Uterine smooth muscle cell (primary cell): Measurements from ENCODE around the gene TRIM74. TPM values are rescaled to one million over a fixed set of nuclear protein-coding genes. Genes with fewer than 3 reads are reported as not detected.

Source experiments
- total RNA-seq: library from RNA; depleted of rRNA; stranded (reverse); fragments of >200 nt; gene quantifications from 2 replicates; pipeline ENCODE4 v1.2.3, GENCODE V29; 2014

The TRIM74 gene
- total RNA-seq: not detected in 2 replicates

DNA sequence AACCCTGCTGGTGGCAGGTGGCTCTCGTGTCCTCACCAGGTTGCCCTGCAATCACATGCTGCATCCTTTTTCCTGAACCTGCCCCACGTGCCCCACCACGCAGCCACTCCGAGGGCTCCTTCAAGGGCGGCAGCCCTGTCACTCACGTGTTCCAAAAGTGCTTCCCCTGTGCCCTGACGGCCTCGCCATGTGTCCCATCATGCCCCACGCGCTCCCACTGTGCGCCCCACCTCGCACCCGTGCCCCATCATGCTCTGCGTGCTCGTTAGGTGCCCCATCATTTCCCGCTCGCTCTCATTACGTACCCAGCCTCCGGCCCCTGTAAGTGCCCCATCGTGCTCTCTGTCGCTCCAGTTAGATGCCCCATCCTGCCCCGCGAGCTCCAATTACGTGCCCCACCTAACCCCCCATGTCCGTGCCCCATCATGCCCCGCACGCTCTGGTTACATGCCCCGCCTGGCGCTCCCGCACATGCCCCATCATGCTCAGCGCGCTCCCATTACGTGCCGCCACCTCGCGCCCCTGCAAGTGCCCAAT lies at the start of gene TRIM74:
TRIM74 (minus strand) TSS at position 487 of the 537 bp plus-strand sequence. CDS start 3,309 bp downstream, outside the sequence.

DNA sequence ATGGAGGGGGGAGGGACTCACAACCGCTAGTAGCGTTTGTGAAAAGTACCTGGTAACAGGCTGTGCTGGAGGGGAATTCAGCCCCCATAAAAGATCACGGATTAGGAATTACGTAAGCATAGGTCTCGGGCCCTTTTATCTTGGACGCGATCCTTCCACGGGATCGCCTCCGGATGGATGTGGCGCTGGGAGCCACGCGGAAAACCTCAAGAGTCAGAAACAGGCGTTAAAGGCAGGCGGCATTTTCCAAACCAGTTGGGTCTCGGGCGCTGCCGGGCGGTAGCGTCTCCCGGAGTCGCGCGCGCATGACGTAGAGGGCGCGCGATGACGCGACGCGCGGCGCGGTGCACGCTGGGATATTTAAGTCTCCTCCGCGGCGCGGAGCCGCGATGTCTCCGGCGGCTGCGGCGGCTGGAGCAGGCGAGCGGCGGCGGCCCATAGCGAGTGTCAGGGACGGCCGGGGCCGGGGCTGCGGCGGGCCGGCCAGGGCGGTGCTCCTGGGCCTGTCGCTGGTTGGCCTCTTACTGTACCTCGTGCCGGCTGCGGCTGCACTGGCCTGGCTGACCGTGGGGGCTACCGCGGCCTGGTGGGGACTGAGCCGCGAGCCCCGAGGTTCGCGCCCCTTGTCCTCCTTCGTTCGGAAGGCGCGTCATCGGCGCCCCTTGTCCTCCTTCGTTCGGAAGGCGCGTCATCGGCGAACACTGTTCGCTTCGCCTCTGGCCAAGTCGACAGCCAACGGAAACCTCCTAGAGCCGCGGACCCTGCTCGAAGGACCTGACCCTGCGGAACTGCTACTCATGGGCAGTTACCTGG lies 44.3 kb downstream of the TRIM74 start, which contains the start of gene POM121:
POM121 (plus strand) TSS at position 363 of the 813 bp plus-strand sequence; CDS start at position 390, 27 bp downstream.

Other genes starting within 250 kb of the TRIM74 start
- gene TYW1B, start 141.3 kb downstream of the TRIM74 start, total RNA-seq: 2.5 and 5.1 TPM in 2 replicates
- gene POM121, start 44.4 kb downstream of the TRIM74 start, total RNA-seq: 5.9 and 6.0 TPM in 2 replicates
- gene SPDYE8, start 60.3 kb upstream of the TRIM74 start, total RNA-seq: not detected in 2 replicates
- gene SPDYE11, start 88.4 kb upstream of the TRIM74 start, total RNA-seq: not detected in 2 replicates
- not detected in 2 replicates for gene SPDYE9, start 116.6 kb upstream of the TRIM74 start, total RNA-seq